Stimulated activated CD4-positive, alpha-beta T cell treated with anti-CD3 and anti-CD28 coated beads, Interleukin-15, amount 100 ng/mL, for 1 hour (primary cell): ENCODE data around the gene CCL5.

ENCODE experiments used
- DNase-seq, 2 donors: peaks; one replicate each; pipeline ENCODE4 v3.0.0-alpha.2; 2020; ENCODE audit warnings: low read depth in 1 of 2, low spot score in 1 of 2

CCL5 gene

DNA sequence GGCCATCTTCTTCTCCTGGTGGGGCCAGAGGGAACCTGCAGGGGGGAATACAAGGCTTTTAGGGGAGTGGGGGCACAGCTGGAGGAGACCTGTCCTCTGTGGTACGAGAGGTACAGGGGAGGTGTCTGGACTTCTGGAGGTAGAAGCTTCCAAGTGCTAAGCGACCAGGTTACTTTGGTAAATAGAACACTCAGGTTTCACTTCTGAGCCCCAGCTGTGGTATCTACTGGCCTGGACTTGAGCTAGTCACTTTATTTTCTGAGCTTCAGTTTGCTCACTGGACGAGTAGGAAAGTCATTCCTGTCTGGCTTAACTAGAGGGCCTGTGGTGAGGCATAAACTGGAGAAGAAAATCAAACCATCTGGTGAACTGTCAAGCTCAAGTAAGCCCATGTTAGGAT, 11.4 kb downstream of the CCL5 start, which contains the start of gene HEATR9:
Gene HEATR9 (minus strand): TSS at position 155 of the 400 bp plus-strand sequence. CDS start 149 bp downstream, at position 6.
- no peak for DNase-seq

DNA sequence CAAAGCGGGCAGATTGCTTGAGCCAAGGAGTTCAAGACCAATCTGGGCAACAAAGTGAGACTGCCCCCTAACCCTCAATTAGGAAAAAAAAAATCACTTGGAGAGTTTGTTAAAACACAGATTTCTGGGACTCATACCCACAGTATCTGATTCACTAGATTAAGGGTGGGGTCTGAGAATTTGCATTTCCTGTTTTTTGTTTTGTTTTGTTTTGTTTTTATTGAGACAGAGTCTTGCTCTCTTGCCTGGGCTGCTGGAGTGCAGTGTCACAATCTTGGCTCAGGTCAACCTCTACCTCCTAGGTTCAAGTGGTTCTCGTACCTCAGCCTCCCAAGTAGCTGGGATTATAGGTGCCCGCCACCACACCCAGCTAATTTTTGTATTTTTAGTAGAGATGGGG, 12.6 kb downstream of the CCL5 start:
- no peak for DNase-seq

DNA sequence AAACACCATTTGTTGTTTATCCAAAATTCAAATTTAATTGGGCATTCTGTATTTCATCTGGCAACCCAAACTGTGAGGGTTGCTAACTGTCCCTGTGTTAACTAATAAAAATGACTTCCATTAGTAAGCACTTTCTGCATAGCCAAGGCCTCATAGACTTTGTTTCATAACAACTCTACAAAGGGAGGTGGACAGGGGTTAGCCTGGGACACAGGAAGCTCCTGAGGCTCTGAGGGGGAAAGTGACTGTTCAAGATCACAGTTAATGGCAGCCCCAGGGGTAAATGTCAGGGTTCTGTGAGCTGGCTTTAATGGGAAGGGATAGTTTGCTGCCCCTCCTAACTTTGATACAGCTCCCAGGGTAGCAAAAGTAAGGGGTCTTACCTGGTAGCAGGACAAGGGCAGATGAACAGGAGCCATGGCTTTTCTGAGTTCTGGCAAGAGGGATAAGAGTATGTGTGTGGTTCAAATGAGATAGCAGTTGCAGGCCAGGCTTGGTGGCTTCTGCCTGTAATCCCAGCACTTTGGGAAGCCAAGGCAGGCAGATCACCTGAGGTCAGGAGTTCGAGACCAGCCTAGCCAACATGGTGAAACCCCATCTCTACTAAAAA, 13.7 kb downstream of the CCL5 start:
- DNase-seq, result no peak

DNA sequence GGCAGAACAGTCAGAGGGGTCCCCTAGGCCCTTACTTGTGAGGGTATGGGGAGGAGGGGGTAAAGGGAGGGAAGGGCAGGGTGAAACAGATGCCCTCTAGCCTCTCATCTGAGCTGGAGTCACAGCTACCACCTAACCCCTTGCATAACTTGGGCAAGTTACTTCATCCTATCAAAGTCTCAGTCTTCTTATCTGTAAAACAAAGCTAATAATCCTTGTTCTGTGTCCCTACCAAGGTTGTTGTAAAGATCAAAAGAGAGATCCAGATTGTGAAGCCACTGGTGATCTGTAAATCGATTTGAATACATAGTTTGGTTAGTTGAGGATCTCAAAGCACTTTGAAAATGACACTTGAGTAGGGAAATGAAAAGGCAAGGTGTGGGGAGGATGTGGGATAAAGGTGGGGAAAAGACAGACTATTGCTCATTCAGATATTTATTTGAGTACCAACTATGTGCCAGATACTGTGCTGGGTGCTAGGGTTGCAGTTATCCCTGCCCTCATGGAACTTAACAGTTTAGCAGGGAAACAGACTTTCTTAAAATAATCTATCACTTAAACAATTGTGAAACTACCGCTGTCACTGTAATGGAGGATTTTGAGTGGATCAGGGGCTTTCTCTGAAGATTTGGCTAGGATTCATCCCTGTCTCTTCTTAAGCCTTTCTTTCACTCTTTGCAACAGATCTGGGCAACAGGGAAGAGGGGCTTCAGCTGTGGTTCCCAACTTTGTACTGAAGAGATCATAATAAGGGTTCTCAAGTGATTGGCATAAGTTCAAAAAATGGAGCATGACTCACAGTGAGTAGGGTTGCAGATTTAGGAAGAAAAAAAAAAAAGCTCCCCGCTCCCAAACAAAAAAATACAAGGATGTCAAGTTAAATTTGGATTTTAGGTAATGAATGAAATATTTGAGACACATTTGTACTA, 14.5 kb downstream of the CCL5 start:
- DNase-seq, result no peak

DNA sequence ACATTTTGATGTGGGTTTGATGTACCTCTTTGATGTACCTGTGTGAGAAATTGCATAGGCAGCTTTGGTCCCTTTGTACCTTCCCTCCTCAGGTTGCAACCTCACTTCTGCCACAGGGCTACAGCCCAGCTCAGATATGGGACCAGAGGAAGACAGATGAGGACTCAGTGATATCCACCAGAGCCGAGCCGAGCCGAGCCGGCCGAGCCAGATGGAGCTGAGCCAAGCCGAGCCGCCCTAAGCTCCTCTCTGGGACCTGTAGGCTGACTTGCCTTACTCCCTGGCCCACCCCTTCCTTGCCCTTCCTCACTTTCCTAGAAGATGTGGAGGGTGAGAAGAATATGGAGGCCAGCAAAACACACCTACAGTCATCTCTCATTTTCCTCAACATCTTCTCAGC, 15.3 kb downstream of the CCL5 start:
- no peak for DNase-seq

DNA sequence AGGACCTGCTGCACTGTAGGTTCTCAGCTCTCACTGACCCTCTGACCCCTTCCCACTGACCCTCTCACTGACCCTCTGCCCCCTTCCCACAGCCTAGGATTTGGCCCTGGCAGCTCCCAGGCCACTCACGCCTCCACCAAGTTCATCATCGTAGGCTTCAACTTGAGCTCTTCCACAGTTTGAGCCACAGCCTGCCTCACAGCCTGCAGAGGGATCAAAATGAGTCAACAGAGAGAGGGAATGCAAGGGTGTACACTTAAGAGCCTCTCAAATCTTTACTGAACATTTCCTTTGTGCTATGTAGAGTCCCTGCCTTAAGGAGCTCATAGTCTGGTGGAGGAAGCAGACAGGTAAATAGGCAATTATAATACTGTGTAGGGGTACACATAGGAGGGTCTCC, 23.6 kb downstream of the CCL5 start:
- no peak for DNase-seq

DNA sequence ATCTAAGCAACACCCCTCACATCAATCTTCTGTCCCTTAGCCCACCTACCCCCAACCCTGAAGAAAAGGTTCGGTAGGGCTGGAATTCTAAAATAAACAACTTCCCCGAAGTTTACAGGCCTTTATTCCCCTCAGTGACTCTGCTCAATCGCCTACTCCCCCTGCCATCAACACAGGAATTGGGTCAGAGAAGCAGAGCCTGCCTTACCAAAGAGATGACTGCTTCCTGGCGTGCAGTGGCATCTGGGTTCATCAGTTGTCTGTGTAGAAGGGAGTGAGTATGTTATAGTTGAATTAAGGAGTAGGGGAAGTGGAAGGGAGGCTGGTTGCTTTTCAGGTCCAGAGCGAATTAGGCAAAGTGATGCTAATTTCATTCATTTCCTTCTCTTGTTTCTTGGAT, 24.2 kb downstream of the CCL5 start:
- DNase-seq, result no peak

DNA sequence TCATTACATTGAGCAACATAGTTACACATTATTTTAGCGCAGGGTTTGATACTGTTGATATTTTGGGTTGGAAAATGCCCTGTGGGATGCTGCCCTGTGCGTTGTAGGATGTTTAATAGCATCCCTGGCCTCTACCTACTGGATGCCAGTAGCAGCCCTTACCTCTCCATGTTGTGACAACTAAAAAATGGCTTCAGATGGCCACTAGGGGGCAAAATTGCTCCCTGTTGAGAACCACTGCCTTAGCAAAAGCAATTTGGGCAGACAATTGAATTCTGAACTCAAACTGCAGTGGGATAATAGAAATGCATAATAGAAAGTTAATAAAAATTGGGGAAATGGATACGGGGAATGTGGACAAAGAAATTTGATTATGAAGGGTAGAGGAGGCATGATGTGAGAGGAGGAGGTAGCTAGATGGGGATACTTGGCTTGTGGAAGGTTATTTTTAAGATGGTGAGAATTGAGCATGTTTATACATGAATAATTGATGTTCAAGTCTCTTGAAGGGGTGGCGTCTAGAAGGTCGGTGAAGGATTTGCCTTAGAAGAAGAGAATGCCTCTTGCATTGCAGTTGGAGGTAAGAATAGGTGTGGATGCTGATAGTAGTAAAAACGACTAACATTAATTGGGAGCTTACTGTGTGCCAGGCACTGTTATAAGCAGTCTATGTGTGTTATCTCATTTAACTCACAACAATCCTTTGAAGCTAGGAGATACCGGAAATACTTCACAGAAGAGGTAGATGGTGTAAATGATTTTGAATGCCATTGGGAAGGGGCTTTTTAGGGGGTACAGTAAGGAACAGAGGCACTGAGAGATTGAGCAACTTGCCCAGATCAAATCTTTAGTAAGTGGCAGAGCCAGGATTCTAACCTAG, 30.5 kb downstream of the CCL5 start:
- peak in 1 of 2 donors; percentile 8 for DNase-seq

DNA sequence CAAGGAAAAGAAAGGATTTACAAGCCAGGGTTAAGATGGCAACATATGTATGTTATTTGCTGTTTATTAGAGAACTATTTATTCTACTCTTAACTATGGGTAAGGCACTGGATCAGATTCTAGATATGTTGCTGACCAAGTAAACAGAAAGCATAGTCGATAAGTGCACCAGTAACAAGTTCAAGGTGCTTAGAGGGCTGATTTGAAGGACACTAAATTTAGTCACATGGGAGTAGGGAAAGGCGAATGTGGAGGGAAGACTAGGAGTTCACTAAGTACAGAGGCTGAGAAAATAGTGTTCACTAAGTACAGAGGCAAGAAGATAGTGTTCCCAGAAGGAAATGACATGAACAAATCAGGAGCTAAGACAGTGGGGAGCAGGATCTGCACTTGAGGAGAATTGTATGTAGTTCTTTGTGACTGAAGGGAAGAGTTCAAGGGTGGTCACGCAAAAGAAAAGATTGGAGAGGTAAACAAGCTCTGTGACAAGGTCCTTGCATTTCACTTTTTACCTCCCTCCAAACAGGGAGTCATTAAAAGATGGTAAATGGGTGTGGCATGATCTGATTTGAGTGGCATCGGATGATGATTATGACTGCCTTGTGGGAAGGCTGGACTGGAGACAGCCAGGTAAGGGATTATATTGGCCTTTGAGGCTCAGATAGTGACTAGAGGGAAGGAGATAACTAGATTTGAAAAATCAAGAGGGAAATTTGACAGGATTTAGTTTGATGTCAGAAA, 32.4 kb downstream of the CCL5 start:
- no peak for DNase-seq

DNA sequence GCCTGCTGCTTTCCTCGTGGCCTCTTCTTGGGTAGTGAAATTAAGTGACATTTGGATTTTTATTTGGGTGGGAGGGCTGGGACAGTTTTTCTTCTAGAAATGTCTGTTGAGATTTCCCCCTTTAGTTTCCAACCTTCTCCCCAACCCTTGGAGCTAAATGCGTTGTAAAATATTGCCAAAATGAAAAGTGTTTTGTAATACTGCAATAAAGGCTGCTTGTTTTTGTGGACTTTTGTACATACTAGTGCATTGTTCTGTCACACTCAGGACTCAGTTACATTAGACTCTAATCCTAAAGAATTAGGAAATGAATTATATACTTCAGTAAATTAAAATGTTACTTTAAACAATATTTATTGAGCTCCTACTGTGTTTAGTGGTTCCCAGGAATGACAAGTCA, 33.2 kb downstream of the CCL5 start:
- DNase-seq, result no peak

DNA sequence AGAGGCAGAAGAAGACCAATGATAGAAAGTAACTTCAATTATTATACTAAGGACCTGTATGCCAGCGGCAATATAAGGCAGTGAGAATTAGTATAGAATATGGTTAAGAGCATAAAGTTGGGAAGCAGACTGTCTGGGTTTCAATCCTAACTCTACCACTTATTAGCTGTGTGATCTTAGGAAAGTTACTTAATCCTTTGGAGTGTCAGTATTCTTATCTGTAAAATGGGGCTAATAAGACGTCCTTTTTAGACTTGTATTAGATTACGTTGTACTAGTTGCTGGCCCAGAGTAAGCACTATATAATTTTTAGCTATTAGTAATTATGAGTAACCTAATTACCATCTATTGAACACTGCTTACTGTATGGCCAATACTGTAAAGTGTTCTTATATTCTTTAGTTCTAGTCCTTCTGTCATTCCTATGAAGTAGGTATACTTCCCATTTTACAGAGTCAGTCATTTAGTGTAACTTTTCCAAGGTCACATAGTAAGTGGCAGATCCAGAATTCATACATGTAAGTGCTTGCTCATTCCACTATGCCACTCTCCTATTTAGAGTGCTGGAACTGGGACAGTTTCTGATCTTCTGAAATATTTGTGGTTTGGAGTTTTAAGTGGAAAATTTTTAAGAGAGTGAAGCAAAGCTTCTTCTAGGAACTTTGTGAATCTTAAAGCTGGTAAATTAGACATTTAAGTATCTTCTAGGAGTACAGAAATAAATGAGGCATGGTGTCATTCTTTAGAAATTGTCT, 33.9 kb downstream of the CCL5 start:
- no peak for DNase-seq

DNA sequence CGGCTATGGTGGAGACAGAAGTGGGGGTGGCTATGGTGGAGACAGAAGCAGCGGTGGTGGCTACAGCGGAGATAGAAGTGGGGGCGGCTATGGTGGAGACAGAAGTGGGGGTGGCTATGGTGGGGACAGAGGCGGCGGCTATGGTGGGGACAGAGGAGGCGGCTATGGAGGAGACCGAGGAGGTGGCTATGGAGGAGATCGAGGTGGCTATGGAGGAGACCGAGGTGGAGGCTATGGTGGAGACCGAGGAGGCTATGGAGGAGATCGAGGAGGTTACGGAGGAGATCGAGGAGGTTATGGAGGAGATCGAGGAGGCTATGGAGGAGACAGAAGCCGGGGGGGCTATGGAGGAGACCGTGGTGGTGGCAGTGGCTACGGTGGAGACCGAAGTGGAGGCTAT, 35.6 kb downstream of the CCL5 start:
- DNase-seq, result no peak

DNA sequence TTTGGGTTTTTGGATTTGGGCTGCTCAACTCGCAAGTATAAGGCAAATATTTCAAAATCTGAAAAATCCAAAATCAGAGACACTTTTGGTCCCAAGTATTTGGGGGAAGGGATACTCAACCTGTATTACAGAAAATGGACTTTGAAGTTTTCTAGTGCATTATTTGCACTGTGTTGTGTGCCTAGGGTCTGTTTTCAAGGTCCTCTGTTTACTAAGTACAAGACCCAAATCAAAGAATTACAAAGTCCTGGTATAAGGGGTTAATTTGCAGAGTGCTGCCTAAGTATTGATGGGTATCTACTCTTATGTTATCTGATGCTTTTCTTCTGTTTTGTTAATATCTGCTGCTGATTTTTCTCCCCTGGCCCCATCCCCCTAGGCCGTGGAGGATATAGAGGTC, 36.5 kb downstream of the CCL5 start:
- DNase-seq, result no peak

DNA sequence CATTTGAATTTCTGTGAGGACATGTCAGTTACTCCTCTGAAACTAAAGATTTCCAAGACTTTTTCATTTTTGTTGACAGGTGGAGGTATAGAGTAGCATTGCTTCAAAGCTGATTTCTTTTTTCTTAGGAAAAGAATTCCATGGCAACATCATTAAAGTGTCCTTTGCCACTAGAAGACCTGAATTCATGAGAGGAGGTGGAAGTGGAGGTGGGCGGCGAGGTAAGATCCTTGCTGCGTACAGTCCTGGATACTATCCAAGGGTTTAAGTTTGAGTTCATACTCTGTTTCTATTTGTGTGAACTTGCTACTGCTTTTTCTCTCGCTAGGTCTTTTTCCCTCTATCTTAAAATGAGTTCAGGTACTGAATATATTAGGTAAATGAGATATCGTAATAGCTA, 37.9 kb downstream of the CCL5 start:
- no peak for DNase-seq

DNA sequence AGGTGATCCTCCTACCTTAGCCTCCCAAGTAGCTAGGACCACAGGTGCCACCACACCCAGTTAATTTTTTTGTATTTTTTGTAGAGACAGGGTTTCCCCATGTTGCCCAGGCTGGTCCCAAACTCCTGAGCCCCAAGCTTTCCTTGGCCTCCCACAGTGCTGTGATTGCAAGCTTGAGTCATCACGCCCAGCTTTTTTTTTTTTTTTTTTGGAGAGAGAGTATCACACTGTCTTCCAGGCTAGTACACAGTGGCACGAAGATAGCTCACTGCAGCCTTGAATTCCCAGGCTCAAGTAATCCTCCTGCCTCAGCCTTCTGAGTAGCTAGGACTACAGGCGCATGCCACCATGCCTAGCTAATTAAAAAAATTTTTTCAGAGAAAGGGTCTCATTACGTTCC, 38.7 kb downstream of the CCL5 start:
- no peak for DNase-seq

DNA sequence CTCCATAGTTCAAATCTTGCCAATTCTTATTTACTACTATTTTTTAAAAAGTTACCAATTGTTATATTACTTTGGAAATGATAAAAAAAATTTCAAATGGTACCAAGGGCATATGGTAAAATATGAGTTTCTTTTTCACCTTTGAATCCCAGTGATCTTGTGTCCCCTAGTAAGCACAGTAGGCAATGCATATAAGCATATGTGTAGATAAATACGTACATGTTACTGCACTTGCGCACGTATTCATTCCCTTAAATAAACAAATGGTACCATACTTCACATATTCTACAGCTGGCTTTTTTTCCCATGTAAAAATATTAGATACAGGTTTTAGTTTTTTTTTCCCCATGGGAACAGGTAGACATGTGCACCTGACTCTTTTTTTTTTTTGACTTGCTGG, 39.1 kb downstream of the CCL5 start:
- DNase-seq, result no peak

DNA sequence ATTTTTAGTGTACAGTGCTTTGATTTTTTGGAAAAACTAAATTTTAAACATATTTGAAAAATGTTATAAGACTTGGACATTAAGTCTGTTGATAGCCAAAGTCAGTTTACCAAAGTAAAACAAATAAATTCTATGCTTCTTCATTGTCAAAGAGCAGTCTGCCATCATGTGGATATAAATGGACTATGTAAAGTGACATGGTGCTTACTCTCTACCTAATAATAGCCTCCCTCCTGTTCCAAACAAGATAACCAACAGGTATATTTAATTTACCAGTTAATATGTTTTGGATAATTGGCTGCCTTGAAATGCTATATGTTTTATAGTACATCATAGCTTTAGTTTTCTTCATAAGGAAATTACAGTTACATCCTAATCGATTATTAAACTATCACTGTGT, 55.0 kb downstream of the CCL5 start:
- no peak for DNase-seq
